Right atrium auricular region (tissue), 2 donors: ENCODE results near the gene ARL8A. TPM values are rescaled to one million over a fixed set of nuclear protein-coding genes. Genes with fewer than 3 reads are reported as not detected.
"Not testable (repeated sequence)": the region's sequence is repeated elsewhere in the genome, so short reads cannot be mapped to it uniquely, and the experiment has no call there.

Source experiments
- DNase-seq: peaks from one replicate; pipeline ENCODE4 v3.0.0-alpha.2; 2019; ENCODE audit warnings: low spot score
- H3K27ac ChIP-seq, 2 donors: fragments of 200-600 bp; sonication (generic); 1 replicate in 1 of 2; 2 replicates in 1 of 2; pipeline ENCODE4 v1.5.1; 2016 to 2019
- H3K27me3 ChIP-seq, 2 donors: fragments of 200-600 bp; sonication (generic); one replicate each; pipeline versions ENCODE4 v1.5.1 to v1.6.0; 2017 to 2019
- H3K36me3 ChIP-seq: fragments of 200-600 bp; sonication (generic); one replicate; pipeline ENCODE4 v1.5.1; 2016
- H3K4me1 ChIP-seq, 2 donors: fragments of 200-600 bp; sonication (generic); one replicate each; pipeline versions ENCODE4 v1.5.1 to v1.6.0; 2017 to 2019
- H3K4me3 ChIP-seq, 2 donors: fragments of 200-600 bp; sonication (generic); 1 replicate in 1 of 2; 2 replicates in 1 of 2; pipeline ENCODE4 v1.5.1; 2017 to 2019; ENCODE audit warnings: mild to moderate bottlenecking in 1 of 2, moderate library complexity in 1 of 2
- H3K9me3 ChIP-seq, 2 donors: fragments of 200-600 bp; sonication (generic); one replicate each; pipeline ENCODE4 v1.5.1; 2019
- CTCF ChIP-seq, 2 donors: fragments of 200-600 bp; sonication (generic); IDR thresholded peaks; one replicate each; pipeline ENCODE4 v1.5.1; 2019; ENCODE audit warnings: antibody characterized with exemption in 2 of 2
- total RNA-seq, 2 donors: library from RNA; depleted of rRNA; stranded (reverse); fragments of >200 nt; gene quantifications; one replicate each; pipeline ENCODE4 v1.1.0, GENCODE V29; 2016

Gene ARL8A
- total RNA-seq = 10 to 100 TPM; 30.8 to 41.6 TPM

DNA sequence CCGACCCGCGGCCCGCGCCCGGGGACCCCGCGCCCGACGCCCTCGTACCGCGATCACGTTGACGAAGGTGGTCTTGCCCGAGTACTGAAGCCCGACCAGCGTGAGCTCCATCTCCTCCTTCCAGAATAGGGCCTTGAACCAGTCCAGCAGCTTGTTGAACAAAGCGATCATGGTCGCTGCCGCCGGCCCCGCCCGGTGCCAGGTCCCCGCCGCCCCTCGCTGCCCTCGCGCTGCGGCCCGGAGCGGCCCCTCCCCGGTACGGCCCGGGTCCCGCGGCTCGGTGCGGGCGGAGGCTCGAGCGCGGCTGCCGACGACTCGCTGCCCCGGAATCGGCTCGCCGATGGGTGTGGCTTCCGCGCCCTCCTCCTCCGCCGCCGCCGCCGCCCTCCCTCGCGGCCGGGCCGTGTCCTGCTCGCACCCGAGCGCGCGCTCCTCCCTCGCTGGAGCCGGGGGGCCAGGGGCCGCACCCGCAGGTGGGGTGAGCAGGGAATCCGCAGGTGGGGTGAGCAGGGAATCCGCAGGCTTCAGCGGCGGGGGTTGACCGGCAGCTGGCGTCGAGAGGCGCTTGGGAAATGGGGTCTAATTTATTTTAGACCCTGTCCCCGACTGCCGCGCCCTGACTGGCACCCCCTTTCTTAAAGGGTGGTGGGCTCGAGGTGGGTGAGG is at the start of gene ARL8A:
Gene ARL8A, minus strand, starts transcription at position 336 of the 666 bp plus-strand sequence. Its CDS starts 165 bp downstream, at position 171.
- peak; percentile 72 for DNase-seq
- no peaks in the 10 kb centered on the region for H3K36me3 ChIP-seq
- peak within 1 kb of the TSS; percentile 89 to 94 for H3K27ac ChIP-seq
- H3K27me3 ChIP-seq = no peaks in the 10 kb centered on the region
- no peak for TF ChIP-seq CTCF (IDR thresholded peaks at IDR 0.05)
- H3K4me3 ChIP-seq = peak within 1 kb of the TSS; percentile 90 to 98
- no peaks in the 10 kb centered on the region for H3K9me3 ChIP-seq
- H3K4me1 ChIP-seq = peaks cover 0 to 28% of the 10 kb centered on the region in 2 donors

GRCh38 chr1:202194328-202194648 is 49.8 kb upstream of the ARL8A start:
- TF ChIP-seq CTCF (IDR thresholded peaks at IDR 0.05) = no peak
- Histone ChIP-seq H3K9me3 (no peaks in the 10 kb centered on the region), H3K27ac (peak overlapping the region in 1 of 2 donors; percentile 35), H3K4me3 (peak overlapping the region; percentile 42 to 45), H3K36me3 (no peaks in the 10 kb centered on the region), H3K27me3 (no peaks in the 10 kb centered on the region), H3K4me1 (peaks cover 0 to 16% of the 10 kb centered on the region in 2 donors)
- no peak for DNase-seq

GRCh38 chr1:202193614-202194327 is 49.2 kb upstream of the ARL8A start, which contains the start of gene LGR6:
LGR6 (plus strand) TSS chr1:202193799; CDS start chr1:202193990, 191 bp downstream.
- Histone ChIP-seq H3K4me1 (peaks cover 0 to 11% of the 10 kb centered on the region in 2 donors), H3K4me3 (peak within 1 kb of the TSS; percentile 42 to 45), H3K36me3 (no peaks in the 10 kb centered on the region), H3K27me3 (no peaks in the 10 kb centered on the region), H3K9me3 (no peaks in the 10 kb centered on the region), H3K27ac (peak within 1 kb of the TSS in 1 of 2 donors; percentile 35)
- DNase-seq = no peak
- TF ChIP-seq CTCF (IDR thresholded peaks at IDR 0.05) = peak in 1 of 2 donors; percentile 39

- peak; percentile 74 to 92 for TF ChIP-seq CTCF (IDR thresholded peaks at IDR 0.05)
- H3K9me3 ChIP-seq = no peaks in the 10 kb centered on the region
- no peaks in the 10 kb centered on the region for H3K36me3 ChIP-seq
- peak overlapping the region; percentile 42 to 45 for H3K4me3 ChIP-seq
- DNase-seq = no peak
- peak overlapping the region in 1 of 2 donors; percentile 35 for H3K27ac ChIP-seq
- H3K4me1 ChIP-seq = peaks cover 0 to 10% of the 10 kb centered on the region in 2 donors
- H3K27me3 ChIP-seq = no peaks in the 10 kb centered on the region
These were observed 48.5 kb upstream of the ARL8A start for GRCh38 chr1:202192770-202193613.

GRCh38 chr1:202191391-202191790 is 46.9 kb upstream of the ARL8A start:
- not testable (repeated sequence) for H3K9me3 ChIP-seq, H3K27ac ChIP-seq, H3K36me3 ChIP-seq, H3K27me3 ChIP-seq, H3K4me3 ChIP-seq, DNase-seq
- H3K4me1 ChIP-seq = peaks cover 0 to 10% of the 10 kb centered on the region in 2 donors
